Measurements from ENCODE around the gene OGT.

OGT gene

GRCh38 chrX:71622576-71623450 is 89.9 kb downstream of the OGT start:
- peak; percentile 12 for TF ChIP-seq CTCF (IDR thresholded peaks at IDR 0.05; ENCODE audit: low read depth, low read length, poor library complexity, severe bottlenecking)
- no peak for TF ChIP-seq EZH2phosphoT487 (IDR thresholded peaks at IDR 0.05; ENCODE audit: borderline replicate concordance, low read length)
- Histone ChIP-seq H3F3A (ENCODE audit: control insufficient read depth, insufficient read depth) (no peaks in the 10 kb centered on the region), H3K36me3 (ENCODE audit: control insufficient read depth, low read length) (no peaks in the 10 kb centered on the region), H3K9me3 (ENCODE audit: control insufficient read depth, insufficient read depth, low read length) (no peaks in the 10 kb centered on the region), H3K4me2 (ENCODE audit: low read length) (peak overlapping the region; percentile 37), H3K4me3 (ENCODE audit: low read length) (no peak overlapping the region), H3K79me2 (ENCODE audit: control insufficient read depth, low read length) (no peaks in the 10 kb centered on the region), H3K9me2 (replicated peaks; ENCODE audit: control insufficient read depth, low read length) (no peaks in the 10 kb centered on the region), H3K27me3 (ENCODE audit: control insufficient read depth, low read length) (no peaks in the 10 kb centered on the region), H4K20me1 (ENCODE audit: control insufficient read depth, insufficient read depth, low read depth, low read length) (no peaks in the 10 kb centered on the region), H3K27ac (ENCODE audit: low read depth, low read length) (no peak overlapping the region), H3K4me1 (ENCODE audit: control insufficient read depth, low read length) (peaks cover 18% of the 10 kb centered on the region)

GRCh38 chrX:71623714-71624113 is 90.8 kb downstream of the OGT start:
- Histone ChIP-seq H3K4me1 (ENCODE audit: control insufficient read depth, low read length) (peaks cover 18% of the 10 kb centered on the region), H3K4me2 (ENCODE audit: low read length) (no peak overlapping the region), H3F3A (ENCODE audit: control insufficient read depth, insufficient read depth) (no peaks in the 10 kb centered on the region), H3K79me2 (ENCODE audit: control insufficient read depth, low read length) (no peaks in the 10 kb centered on the region), H3K27ac (ENCODE audit: low read depth, low read length) (no peak overlapping the region), H3K9me2 (replicated peaks; ENCODE audit: control insufficient read depth, low read length) (no peaks in the 10 kb centered on the region), H3K36me3 (ENCODE audit: control insufficient read depth, low read length) (no peaks in the 10 kb centered on the region), H3K27me3 (ENCODE audit: control insufficient read depth, low read length) (no peaks in the 10 kb centered on the region), H3K9me3 (ENCODE audit: control insufficient read depth, insufficient read depth, low read length) (no peaks in the 10 kb centered on the region), H4K20me1 (ENCODE audit: control insufficient read depth, insufficient read depth, low read depth, low read length) (no peaks in the 10 kb centered on the region), H3K4me3 (ENCODE audit: low read length) (no peak overlapping the region)
- TF ChIP-seq CTCF (IDR thresholded peaks at IDR 0.05; ENCODE audit: low read depth, low read length, poor library complexity, severe bottlenecking) (no peak), EZH2phosphoT487 (IDR thresholded peaks at IDR 0.05; ENCODE audit: borderline replicate concordance, low read length) (no peak)

- Histone ChIP-seq H3K27ac (ENCODE audit: low read depth, low read length) (no peak overlapping the region), H3K27me3 (ENCODE audit: control insufficient read depth, low read length) (no peaks in the 10 kb centered on the region), H3K9me3 (ENCODE audit: control insufficient read depth, insufficient read depth, low read length) (no peaks in the 10 kb centered on the region), H3K4me3 (ENCODE audit: low read length) (no peak overlapping the region), H3K9me2 (replicated peaks; ENCODE audit: control insufficient read depth, low read length) (no peaks in the 10 kb centered on the region), H3F3A (ENCODE audit: control insufficient read depth, insufficient read depth) (no peaks in the 10 kb centered on the region), H3K79me2 (ENCODE audit: control insufficient read depth, low read length) (no peaks in the 10 kb centered on the region), H3K4me2 (ENCODE audit: low read length) (no peak overlapping the region), H3K36me3 (ENCODE audit: control insufficient read depth, low read length) (no peaks in the 10 kb centered on the region), H3K4me1 (ENCODE audit: control insufficient read depth, low read length) (peaks cover 28% of the 10 kb centered on the region), H4K20me1 (ENCODE audit: control insufficient read depth, insufficient read depth, low read depth, low read length) (no peaks in the 10 kb centered on the region)
- TF ChIP-seq EZH2phosphoT487 (IDR thresholded peaks at IDR 0.05; ENCODE audit: borderline replicate concordance, low read length) (no peak), CTCF (IDR thresholded peaks at IDR 0.05; ENCODE audit: low read depth, low read length, poor library complexity, severe bottlenecking) (no peak)
These were observed 92.6 kb downstream of the OGT start for GRCh38 chrX:71625471-71625870.

Measured in DOHH2 (cell line).